ENCODE measurements around the gene PLXNA4. TPM values are rescaled to one million over a fixed set of nuclear protein-coding genes. Genes with fewer than 3 reads are reported as not detected.

Gene PLXNA4
- total and polyA plus RNA-seq, 2 donors (not counting 1 experiment from before 2014, with no cell fraction given), result not detected

GRCh38 chr7:132469264-132469663 is 107.0 kb downstream of the PLXNA4 start:
- DNase-seq (no peak), ATAC-seq (ENCODE audit: low read depth) (no peak)
- no peak overlapping the region for H3K27ac Mint-ChIP-seq
- H3K4me1 Mint-ChIP-seq, result no peaks in the 10 kb centered on the region
- no peaks in the 10 kb centered on the region for H3K9me3 Mint-ChIP-seq (ENCODE audit: insufficient read depth)
- Histone ChIP-seq H3K27ac (ENCODE audit: low read length in 2 of 2) (no peak overlapping the region), H4K20me1 (ENCODE audit: control insufficient read depth, insufficient read depth, low read length, poor library complexity, severe bottlenecking) (no peaks in the 10 kb centered on the region), H3K79me2 (ENCODE audit: control insufficient read depth, insufficient read depth, low read length) (no peaks in the 10 kb centered on the region), H3K4me2 (replicated peaks; ENCODE audit: low read depth, low read length, poor library complexity, severe bottlenecking) (no peak overlapping the region), H3K9ac (ENCODE audit: low read length) (no peak overlapping the region), H3K4me3 (ENCODE audit: control extremely low read depth in 1 of 5, extremely low read depth in 1 of 5, insufficient read depth in 1 of 5, low read depth in 2 of 5, low read length in 4 of 5) (no peak overlapping the region), H2AFZ (ENCODE audit: insufficient read depth, low read depth, low read length, poor library complexity, severe bottlenecking) (no peak overlapping the region), H3K27me3 (replicated peaks in 1 of 4; ENCODE audit: control extremely low read depth in 1 of 4, control insufficient read depth in 3 of 4, insufficient read depth in 4 of 4, low read length in 3 of 4) (peaks cover 0 to 2% (median 0%) of the 10 kb centered on the region in 4 experiments), H3K36me3 (replicated peaks in 1 of 2; ENCODE audit: control extremely low read depth in 1 of 2, control insufficient read depth in 1 of 2, extremely low read depth in 1 of 2, insufficient read depth in 2 of 2, low read length in 1 of 2) (no peaks in the 10 kb centered on the region), H3K4me1 (ENCODE audit: control insufficient read depth in 2 of 2, insufficient read depth in 2 of 2, low read length in 2 of 2) (no peaks in the 10 kb centered on the region), H3K9me3 (ENCODE audit: control extremely low read depth in 1 of 3, control insufficient read depth in 2 of 3, insufficient read depth in 1 of 3, low read length in 2 of 3) (peaks cover 0 to 3% (median 0%) of the 10 kb centered on the region in 3 donors)
- POLR2A ChIA-PET, result no interaction called here
- TF ChIP-seq EZH2 (IDR thresholded peaks at IDR 0.05; ENCODE audit: borderline replicate concordance, insufficient read depth, low read depth, low read length, poor library complexity, severe bottlenecking), result no peak
- WGBS (ENCODE audit: insufficient coverage), result no CpG with 5 or more reads among the region's 1 CpG
- peaks cover 23% of the 10 kb centered on the region for H3K27me3 Mint-ChIP-seq
- H3K4me3 Mint-ChIP-seq, result no peak overlapping the region
- intact Hi-C loops (cut with micrococcal nuclease), result no loop called here
- CTCF ChIA-PET, result no interaction called here

DNA sequence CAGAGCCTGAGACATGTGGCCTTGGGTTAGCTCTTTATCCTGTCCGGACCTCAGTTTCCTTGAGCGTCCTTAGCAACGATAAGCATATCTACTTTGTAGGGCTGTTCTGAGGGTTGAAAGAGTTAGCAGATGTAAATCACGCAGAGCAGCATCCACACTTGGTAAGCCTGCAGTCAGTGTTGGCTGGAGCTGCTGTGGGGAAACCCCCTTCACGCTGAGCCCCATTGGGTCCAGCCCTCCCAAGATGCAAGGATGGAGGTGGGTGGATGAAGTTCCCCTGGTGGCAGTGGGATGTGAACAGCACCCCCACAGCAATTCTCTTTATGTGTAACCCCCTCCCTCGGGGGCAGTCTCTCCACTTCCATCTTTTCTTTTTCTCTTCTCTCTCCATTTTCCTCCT is 109.9 kb downstream of the PLXNA4 start:
- WGBS (ENCODE audit: insufficient coverage), result 92% methylated on average over 2 of the region's 6 CpGs
- intact Hi-C loops (cut with micrococcal nuclease), result no loop called here
- no peak overlapping the region for H3K4me2 ChIP-seq (replicated peaks; ENCODE audit: low read depth, low read length, poor library complexity, severe bottlenecking)
- no peaks in the 10 kb centered on the region for H3K4me1 Mint-ChIP-seq
- H3K27me3 Mint-ChIP-seq, result peaks cover 10% of the 10 kb centered on the region
- H3K27ac Mint-ChIP-seq, result no peak overlapping the region
- no peaks in the 10 kb centered on the region for H3K79me2 ChIP-seq (ENCODE audit: control insufficient read depth, insufficient read depth, low read length)
- no peak overlapping the region for H3K9ac ChIP-seq (ENCODE audit: low read length)
- no peak overlapping the region for H3K27ac ChIP-seq (ENCODE audit: low read length in 2 of 2)
- H3K9me3 ChIP-seq (ENCODE audit: control extremely low read depth in 1 of 3, control insufficient read depth in 2 of 3, insufficient read depth in 1 of 3, low read length in 2 of 3), result peaks cover 0 to 3% (median 0%) of the 10 kb centered on the region in 3 donors
- no peak overlapping the region for H3K4me3 ChIP-seq (ENCODE audit: control extremely low read depth in 1 of 5, extremely low read depth in 1 of 5, insufficient read depth in 1 of 5, low read depth in 2 of 5, low read length in 4 of 5)
- H3K4me3 Mint-ChIP-seq, result no peak overlapping the region
- no peak for ATAC-seq (ENCODE audit: low read depth)
- H3K27me3 ChIP-seq (replicated peaks in 1 of 4; ENCODE audit: control extremely low read depth in 1 of 4, control insufficient read depth in 3 of 4, insufficient read depth in 4 of 4, low read length in 3 of 4), result peaks cover 0 to 2% (median 0%) of the 10 kb centered on the region in 4 experiments
- no peaks in the 10 kb centered on the region for H3K9me3 Mint-ChIP-seq (ENCODE audit: insufficient read depth)
- POLR2A ChIA-PET, result no interaction called here
- no peak for TF ChIP-seq EZH2 (IDR thresholded peaks at IDR 0.05; ENCODE audit: borderline replicate concordance, insufficient read depth, low read depth, low read length, poor library complexity, severe bottlenecking)
- TF ChIP-seq CTCF (IDR thresholded peaks at IDR 0.05), result no peak
- no peak for DNase-seq
- no peak overlapping the region for H2AFZ ChIP-seq (ENCODE audit: insufficient read depth, low read depth, low read length, poor library complexity, severe bottlenecking)
- H3K36me3 ChIP-seq (replicated peaks in 1 of 2; ENCODE audit: control extremely low read depth in 1 of 2, control insufficient read depth in 1 of 2, extremely low read depth in 1 of 2, insufficient read depth in 2 of 2, low read length in 1 of 2), result no peaks in the 10 kb centered on the region
- H3K4me1 ChIP-seq (ENCODE audit: control insufficient read depth in 2 of 2, insufficient read depth in 2 of 2, low read length in 2 of 2), result no peaks in the 10 kb centered on the region
- H4K20me1 ChIP-seq (ENCODE audit: control insufficient read depth, insufficient read depth, low read length, poor library complexity, severe bottlenecking), result no peaks in the 10 kb centered on the region
- CTCF ChIA-PET, result no interaction called here

Data from B cell (primary cell).